OCI-LY1 (cell line): ENCODE data around the gene METTL27.

ENCODE experiments used
- EZH2 ChIP-seq: fragments of 200-600 bp; sonication (generic), shearing (Covaris generic); IDR thresholded peaks from 2 replicates; pipeline ENCODE4 v1.8.0; 2017; ENCODE audit warnings: borderline replicate concordance, mixed run types, mild to moderate bottlenecking, antibody characterized with exemption, low read length, moderate library complexity, mixed read lengths
- TF ChIP-seq, protein P1 (sequence below): fragments of 200-600 bp; sonication (generic), shearing (Covaris generic); IDR thresholded peaks from 2 replicates; pipeline ENCODE4 v1.5.1; 2017; ENCODE audit warnings: mild to moderate bottlenecking, antibody characterized with exemption, low read length, moderate library complexity, mixed read lengths

DNA sequence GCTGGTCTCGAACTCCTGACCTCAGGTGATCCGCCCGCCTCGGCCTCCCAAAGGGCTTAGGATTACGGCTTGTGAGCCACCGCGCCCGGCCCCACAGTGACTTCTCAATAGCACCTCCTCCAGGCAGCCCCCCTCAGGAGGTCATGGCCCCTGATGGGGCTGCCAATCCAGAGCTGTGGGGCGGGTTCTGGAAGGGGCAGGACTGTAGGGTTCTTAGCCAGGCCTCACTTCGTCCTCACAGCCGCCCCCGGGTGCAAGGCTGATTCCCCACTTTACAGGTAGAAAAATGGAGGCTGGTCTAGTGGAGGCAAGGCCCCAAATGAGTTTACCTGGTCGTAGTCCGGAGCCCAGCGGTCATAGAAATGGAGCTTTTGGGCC, 638 bp downstream of the METTL27 start:
- TF ChIP-seq, protein P1, sequence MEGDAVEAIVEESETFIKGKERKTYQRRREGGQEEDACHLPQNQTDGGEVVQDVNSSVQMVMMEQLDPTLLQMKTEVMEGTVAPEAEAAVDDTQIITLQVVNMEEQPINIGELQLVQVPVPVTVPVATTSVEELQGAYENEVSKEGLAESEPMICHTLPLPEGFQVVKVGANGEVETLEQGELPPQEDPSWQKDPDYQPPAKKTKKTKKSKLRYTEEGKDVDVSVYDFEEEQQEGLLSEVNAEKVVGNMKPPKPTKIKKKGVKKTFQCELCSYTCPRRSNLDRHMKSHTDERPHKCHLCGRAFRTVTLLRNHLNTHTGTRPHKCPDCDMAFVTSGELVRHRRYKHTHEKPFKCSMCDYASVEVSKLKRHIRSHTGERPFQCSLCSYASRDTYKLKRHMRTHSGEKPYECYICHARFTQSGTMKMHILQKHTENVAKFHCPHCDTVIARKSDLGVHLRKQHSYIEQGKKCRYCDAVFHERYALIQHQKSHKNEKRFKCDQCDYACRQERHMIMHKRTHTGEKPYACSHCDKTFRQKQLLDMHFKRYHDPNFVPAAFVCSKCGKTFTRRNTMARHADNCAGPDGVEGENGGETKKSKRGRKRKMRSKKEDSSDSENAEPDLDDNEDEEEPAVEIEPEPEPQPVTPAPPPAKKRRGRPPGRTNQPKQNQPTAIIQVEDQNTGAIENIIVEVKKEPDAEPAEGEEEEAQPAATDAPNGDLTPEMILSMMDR: no peak
- TF ChIP-seq EZH2: no peak
